Natural killer cell (primary cell): Measurements from ENCODE around the gene VGF. TPM values are rescaled to one million over a fixed set of nuclear protein-coding genes. Genes with fewer than 3 reads are reported as not detected.

ENCODE experiments used
- ATAC-seq, 3 donors: fragments of 150-1000 bp in 2 of 3; fragments of 200-7000 bp in 1 of 3; cut with Tn5 transposase; 1 replicate in 1 of 3; 2 replicates in 2 of 3; pipeline ENCODE4 v1.10.0; 2021; ENCODE audit warnings: mild to moderate bottlenecking in 2 of 3, moderate library complexity in 2 of 3
- DNase-seq, 2 donors: peaks; one replicate each; pipeline versions ENCODE4 v3.0.0 to v3.0.0-alpha.2; 2013 to 2021; ENCODE audit warnings: mixed read lengths in 1 of 2
- H3K27ac ChIP-seq: one replicate; pipeline ENCODE4 v1.5.1; 2013; ENCODE audit warnings: mild to moderate bottlenecking, low read length
- H3K27me3 ChIP-seq: one replicate; pipeline ENCODE4 v1.6.1; 2013; ENCODE audit warnings: low read length; ENCODE audit not compliant: control insufficient read depth, insufficient read depth
- H3K36me3 ChIP-seq: one replicate; pipeline ENCODE4 v1.6.1; 2013; ENCODE audit warnings: low read length; ENCODE audit not compliant: control insufficient read depth, insufficient read depth
- H3K4me1 ChIP-seq: one replicate; pipeline ENCODE4 v1.6.1; 2013; ENCODE audit warnings: low read length; ENCODE audit not compliant: control insufficient read depth, insufficient read depth
- H3K4me3 ChIP-seq: one replicate; pipeline ENCODE4 v1.5.1; 2013; ENCODE audit warnings: low read length
- H3K9me3 ChIP-seq: one replicate; pipeline ENCODE4 v1.6.1; 2013; ENCODE audit warnings: low read length; ENCODE audit not compliant: control insufficient read depth, insufficient read depth
- H3K27ac Mint-ChIP-seq, 2 donors: one replicate each; pipeline ENCODE4 v1.8.0; 2022; ENCODE audit warnings: mild to moderate bottlenecking in 2 of 2, mixed read lengths in 2 of 2, moderate library complexity in 1 of 2
- H3K27me3 Mint-ChIP-seq, 2 donors: one replicate each; pipeline ENCODE4 v1.8.0; 2022; ENCODE audit warnings: low read depth in 2 of 2, mixed read lengths in 2 of 2
- H3K36me3 Mint-ChIP-seq: one replicate; pipeline ENCODE4 v1.8.0; 2022; ENCODE audit warnings: mixed read lengths
- H3K4me1 Mint-ChIP-seq, 2 donors: one replicate each; pipeline ENCODE4 v1.8.0; 2022; ENCODE audit warnings: mixed read lengths in 2 of 2
- H3K4me3 Mint-ChIP-seq: one replicate; pipeline ENCODE4 v1.8.0; 2022; ENCODE audit warnings: mild to moderate bottlenecking, moderate library complexity, mixed read lengths
- H3K9me3 Mint-ChIP-seq, 2 donors: one replicate each; pipeline ENCODE4 v1.8.0; 2022; ENCODE audit warnings: mixed read lengths in 2 of 2
- WGBS: methylation state at CpG from one replicate; pipeline ENCODE4 v1.1.7; 2013; ENCODE audit warnings: missing lambda C conversion rate; ENCODE audit not compliant: insufficient coverage; 5-methylcytosine and 5-hydroxymethylcytosine counted together
- intact Hi-C: fragments of 100-400 bp; cut with micrococcal nuclease; formaldehyde crosslinking; loops from one replicate; pipeline ENCODE4 v1.14.2; 2022
- total RNA-seq, 4 donors: library from RNA; stranded (reverse); fragments of 120-200 nt in 1 of 4; gene quantifications; one replicate each; pipeline versions ENCODE4 v1.2.3 to v1.2.4, GENCODE V29; 2013 to 2022
- TF ChIP-seq, protein P1 (sequence below): fragments of 200-600 bp; IDR thresholded peaks from one replicate; pipeline ENCODE4 v1.8.0; 2022; ENCODE audit warnings: antibody characterized with exemption

The VGF gene
- total RNA-seq, 3 donors from 2014 or later (not counting 1 experiment from before 2014, with no cell fraction given): not detected

DNA sequence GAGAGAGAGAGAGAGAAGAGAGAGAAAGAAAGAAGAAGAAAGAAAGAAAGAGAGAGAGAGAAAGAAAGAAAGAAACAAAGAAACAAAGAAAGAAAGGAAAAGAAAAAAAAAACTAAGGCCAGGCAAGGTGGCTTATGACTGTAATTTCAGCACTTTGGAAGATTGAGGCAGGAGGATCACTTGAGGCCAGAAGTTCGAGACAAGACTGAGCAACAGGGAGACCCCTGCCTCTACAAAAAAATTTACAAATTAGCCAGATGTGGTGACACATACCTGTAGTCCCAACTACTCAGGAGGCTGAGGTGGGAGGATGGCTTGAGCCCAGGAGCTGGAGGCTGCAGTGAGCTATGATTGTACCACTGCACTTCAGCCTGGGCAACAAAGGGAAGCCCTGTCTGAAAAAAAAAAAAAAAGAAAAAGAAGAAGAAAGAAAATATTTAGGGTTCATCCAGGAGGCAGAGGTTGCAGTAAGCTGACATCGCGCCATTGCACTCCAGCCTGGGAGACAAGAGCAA, 35.7 kb downstream of the VGF start:
- H3K9me3 Mint-ChIP-seq: no peaks in the 10 kb centered on the region
- TF ChIP-seq, protein P1, sequence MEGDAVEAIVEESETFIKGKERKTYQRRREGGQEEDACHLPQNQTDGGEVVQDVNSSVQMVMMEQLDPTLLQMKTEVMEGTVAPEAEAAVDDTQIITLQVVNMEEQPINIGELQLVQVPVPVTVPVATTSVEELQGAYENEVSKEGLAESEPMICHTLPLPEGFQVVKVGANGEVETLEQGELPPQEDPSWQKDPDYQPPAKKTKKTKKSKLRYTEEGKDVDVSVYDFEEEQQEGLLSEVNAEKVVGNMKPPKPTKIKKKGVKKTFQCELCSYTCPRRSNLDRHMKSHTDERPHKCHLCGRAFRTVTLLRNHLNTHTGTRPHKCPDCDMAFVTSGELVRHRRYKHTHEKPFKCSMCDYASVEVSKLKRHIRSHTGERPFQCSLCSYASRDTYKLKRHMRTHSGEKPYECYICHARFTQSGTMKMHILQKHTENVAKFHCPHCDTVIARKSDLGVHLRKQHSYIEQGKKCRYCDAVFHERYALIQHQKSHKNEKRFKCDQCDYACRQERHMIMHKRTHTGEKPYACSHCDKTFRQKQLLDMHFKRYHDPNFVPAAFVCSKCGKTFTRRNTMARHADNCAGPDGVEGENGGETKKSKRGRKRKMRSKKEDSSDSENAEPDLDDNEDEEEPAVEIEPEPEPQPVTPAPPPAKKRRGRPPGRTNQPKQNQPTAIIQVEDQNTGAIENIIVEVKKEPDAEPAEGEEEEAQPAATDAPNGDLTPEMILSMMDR: no peak
- no peak overlapping the region for H3K27ac Mint-ChIP-seq
- intact Hi-C loops: no loop called here
- no peak for DNase-seq
- H3K4me1 Mint-ChIP-seq: peaks cover 39 to 46% of the 10 kb centered on the region in 2 donors
- peaks cover 11 to 12% of the 10 kb centered on the region in 2 donors for H3K27me3 Mint-ChIP-seq
- ATAC-seq: no peak
- Histone ChIP-seq H3K27me3 (peaks cover 4% of the 10 kb centered on the region), H3K36me3 (no peaks in the 10 kb centered on the region), H3K4me3 (no peak overlapping the region), H3K27ac (no peak overlapping the region), H3K4me1 (peaks cover 46% of the 10 kb centered on the region), H3K9me3 (no peaks in the 10 kb centered on the region)
- no peak overlapping the region for H3K4me3 Mint-ChIP-seq
- H3K36me3 Mint-ChIP-seq: no peaks in the 10 kb centered on the region
- 86% methylated on average over 1 of the region's 3 CpGs for WGBS

DNA sequence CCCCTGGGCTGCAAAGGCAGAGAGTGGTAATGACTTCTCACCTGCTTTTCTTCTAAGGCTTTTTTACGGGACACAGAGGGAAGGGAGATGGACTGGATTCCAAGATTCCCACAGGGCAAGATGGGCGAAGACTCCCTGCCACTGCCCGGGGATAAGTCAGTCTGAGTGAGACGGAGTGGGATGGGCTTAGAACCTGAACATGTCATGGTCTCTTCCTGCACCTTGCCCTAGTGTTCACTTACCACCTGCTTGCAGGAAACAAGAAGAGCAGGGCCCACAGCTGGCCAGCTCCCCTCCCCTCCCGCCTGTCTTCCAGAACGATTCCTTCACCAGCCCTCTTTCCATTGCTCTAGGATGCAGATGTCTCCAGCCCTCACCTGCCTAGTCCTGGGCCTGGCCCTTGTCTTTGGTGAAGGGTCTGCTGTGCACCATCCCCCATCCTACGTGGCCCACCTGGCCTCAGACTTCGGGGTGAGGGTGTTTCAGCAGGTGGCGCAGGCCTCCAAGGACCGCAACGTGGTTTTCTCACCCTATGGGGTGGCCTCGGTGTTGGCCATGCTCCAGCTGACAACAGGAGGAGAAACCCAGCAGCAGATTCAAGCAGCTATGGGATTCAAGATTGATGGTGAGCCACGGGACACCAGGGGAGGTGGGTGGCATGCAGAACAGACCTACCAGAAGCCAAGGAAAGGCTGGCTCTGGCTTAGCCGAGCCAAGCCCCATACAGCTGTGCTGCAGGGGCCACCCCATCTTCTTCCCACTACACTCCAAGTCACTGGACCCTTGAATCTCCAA, 37.1 kb downstream of the VGF start:
- TF ChIP-seq, protein P1: no peak
- no peaks in the 10 kb centered on the region for H3K9me3 Mint-ChIP-seq
- H3K9me3 ChIP-seq: no peaks in the 10 kb centered on the region

DNA sequence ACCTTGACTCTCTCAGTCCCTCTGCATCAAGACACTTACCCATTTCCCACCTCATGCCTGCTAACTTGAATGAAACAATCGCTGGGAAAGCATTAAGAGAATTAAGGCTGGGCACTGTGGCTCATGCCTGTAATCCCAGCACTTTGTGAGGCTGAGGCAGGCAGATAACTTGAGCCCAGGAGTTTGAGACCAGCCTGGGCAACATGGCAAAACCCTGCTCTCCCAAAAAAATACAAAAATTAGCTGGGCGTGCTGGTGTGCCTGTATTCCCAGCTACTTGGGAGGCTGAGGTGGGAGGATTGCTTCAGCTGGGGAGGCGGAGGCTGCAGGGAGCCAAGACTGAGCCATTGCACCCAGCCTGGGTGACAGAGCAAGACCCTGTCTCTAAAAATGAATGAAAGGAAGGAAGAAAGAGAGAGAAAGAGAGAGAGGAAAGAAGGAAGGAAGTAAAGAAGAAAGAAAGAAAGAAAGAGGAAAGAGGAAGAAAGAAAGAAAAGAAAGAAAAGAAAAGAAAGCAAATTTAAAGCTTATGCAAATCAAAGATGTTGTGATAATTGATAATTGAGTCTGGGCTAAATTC, 37.8 kb downstream of the VGF start:
- intact Hi-C loops: no loop called here
- TF ChIP-seq, protein P1: no peak
- Histone ChIP-seq H3K4me1 (peaks cover 51% of the 10 kb centered on the region), H3K27ac (no peak overlapping the region), H3K4me3 (no peak overlapping the region), H3K36me3 (no peaks in the 10 kb centered on the region), H3K27me3 (peaks cover 4% of the 10 kb centered on the region), H3K9me3 (no peaks in the 10 kb centered on the region)
- Mint-ChIP-seq H3K27me3 (peaks cover 14 to 17% of the 10 kb centered on the region in 2 donors), H3K36me3 (no peaks in the 10 kb centered on the region), H3K4me3 (peak overlapping the region; percentile 68), H3K27ac (peak overlapping the region in 1 of 2 donors; percentile 88), H3K4me1 (peaks cover 45 to 51% of the 10 kb centered on the region in 2 donors), H3K9me3 (no peaks in the 10 kb centered on the region)
- DNase-seq (no peak), ATAC-seq (no peak)
- WGBS: 76% methylated on average over 3 of the region's 3 CpGs

More for the DNA sequence above, 37.1 kb downstream of the VGF start:
- 54% methylated on average over 14 of the region's 14 CpGs for WGBS
- no peak overlapping the region for H3K4me3 ChIP-seq
- H3K27ac ChIP-seq: no peak overlapping the region
- Mint-ChIP-seq H3K4me3 (no peak overlapping the region), H3K27me3 (peaks cover 14 to 17% of the 10 kb centered on the region in 2 donors), H3K27ac (peak overlapping the region in 1 of 2 donors; percentile 88), H3K4me1 (peaks cover 43 to 50% of the 10 kb centered on the region in 2 donors), H3K36me3 (no peaks in the 10 kb centered on the region)
- intact Hi-C loops: no loop called here
- DNase-seq (peak in 1 of 2 donors; percentile 14), ATAC-seq (peak in 1 of 3 donors; percentile 25)
- no peaks in the 10 kb centered on the region for H3K36me3 ChIP-seq
- peaks cover 51% of the 10 kb centered on the region for H3K4me1 ChIP-seq
- peaks cover 4% of the 10 kb centered on the region for H3K27me3 ChIP-seq
